ENCODE data around the gene CCDC157. TPM values are rescaled to one million over a fixed set of nuclear protein-coding genes. Genes with fewer than 3 reads are reported as not detected.

CCDC157 gene
- total and polyA plus RNA-seq, 8 donors, result 1.1 to 8.2 (median 1.4) TPM

DNA sequence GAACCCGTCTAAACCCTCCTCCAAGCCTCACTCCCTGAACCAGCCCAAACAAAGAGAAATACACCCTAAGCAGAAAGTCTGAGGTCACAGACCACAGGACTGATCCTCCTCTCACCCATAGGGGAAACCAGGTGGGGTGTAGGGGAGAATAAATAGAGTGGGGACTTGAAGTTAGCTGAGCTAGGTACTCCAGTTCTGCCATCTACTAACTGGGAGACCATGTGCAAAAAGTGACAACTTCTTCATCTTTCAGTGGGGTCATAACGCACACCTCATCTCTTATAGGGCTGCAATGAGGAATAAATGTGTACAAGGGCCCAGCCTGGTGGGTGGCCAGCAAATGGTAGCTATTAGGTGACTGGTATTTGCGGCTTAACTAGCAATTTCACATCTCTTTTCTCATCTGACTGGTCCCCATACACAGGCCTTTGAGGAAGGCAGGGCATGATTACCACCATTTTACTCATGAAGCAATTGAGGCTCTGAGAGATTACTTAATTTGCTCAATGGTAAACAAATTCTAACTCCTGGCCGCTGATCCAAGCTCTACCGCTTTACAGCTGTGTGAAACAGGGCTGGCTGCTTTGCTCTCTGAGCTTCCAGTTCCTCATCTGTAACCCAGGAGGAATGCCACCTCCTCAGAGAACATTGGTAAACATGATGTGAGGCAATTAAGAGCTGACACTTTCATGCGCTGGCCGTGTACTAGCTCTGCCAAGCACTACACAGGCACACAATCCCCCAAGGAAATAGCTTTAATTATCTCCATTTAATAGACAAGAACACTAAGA, 46.7 kb upstream of the CCDC157 start:
- TF ChIP-seq, protein P1, sequence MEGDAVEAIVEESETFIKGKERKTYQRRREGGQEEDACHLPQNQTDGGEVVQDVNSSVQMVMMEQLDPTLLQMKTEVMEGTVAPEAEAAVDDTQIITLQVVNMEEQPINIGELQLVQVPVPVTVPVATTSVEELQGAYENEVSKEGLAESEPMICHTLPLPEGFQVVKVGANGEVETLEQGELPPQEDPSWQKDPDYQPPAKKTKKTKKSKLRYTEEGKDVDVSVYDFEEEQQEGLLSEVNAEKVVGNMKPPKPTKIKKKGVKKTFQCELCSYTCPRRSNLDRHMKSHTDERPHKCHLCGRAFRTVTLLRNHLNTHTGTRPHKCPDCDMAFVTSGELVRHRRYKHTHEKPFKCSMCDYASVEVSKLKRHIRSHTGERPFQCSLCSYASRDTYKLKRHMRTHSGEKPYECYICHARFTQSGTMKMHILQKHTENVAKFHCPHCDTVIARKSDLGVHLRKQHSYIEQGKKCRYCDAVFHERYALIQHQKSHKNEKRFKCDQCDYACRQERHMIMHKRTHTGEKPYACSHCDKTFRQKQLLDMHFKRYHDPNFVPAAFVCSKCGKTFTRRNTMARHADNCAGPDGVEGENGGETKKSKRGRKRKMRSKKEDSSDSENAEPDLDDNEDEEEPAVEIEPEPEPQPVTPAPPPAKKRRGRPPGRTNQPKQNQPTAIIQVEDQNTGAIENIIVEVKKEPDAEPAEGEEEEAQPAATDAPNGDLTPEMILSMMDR (IDR thresholded peaks at IDR 0.05), result no peak
- Histone ChIP-seq H3K27me3 (no peaks in the 10 kb centered on the region), H3K9me3 (no peaks in the 10 kb centered on the region), H3K4me3 (no peak overlapping the region), H3K4me1 (peaks cover 33 to 61% (median 50%) of the 10 kb centered on the region in 3 donors), H3K36me3 (no peaks in the 10 kb centered on the region), H3K27ac (peak overlapping the region; percentile 74 to 91 (median 82))
- ATAC-seq (peak; percentile 76 to 81 (median 78)), DNase-seq (peak in 3 of 6 donors; percentile 59 to 66 (median 60)), FAIRE-seq (peak; percentile 23)
- 40 to 44% methylated on average over 7 of the region's 7 CpGs for WGBS, 2 donors
- intact Hi-C loops (cut with DNase I), result no loop called here

DNA sequence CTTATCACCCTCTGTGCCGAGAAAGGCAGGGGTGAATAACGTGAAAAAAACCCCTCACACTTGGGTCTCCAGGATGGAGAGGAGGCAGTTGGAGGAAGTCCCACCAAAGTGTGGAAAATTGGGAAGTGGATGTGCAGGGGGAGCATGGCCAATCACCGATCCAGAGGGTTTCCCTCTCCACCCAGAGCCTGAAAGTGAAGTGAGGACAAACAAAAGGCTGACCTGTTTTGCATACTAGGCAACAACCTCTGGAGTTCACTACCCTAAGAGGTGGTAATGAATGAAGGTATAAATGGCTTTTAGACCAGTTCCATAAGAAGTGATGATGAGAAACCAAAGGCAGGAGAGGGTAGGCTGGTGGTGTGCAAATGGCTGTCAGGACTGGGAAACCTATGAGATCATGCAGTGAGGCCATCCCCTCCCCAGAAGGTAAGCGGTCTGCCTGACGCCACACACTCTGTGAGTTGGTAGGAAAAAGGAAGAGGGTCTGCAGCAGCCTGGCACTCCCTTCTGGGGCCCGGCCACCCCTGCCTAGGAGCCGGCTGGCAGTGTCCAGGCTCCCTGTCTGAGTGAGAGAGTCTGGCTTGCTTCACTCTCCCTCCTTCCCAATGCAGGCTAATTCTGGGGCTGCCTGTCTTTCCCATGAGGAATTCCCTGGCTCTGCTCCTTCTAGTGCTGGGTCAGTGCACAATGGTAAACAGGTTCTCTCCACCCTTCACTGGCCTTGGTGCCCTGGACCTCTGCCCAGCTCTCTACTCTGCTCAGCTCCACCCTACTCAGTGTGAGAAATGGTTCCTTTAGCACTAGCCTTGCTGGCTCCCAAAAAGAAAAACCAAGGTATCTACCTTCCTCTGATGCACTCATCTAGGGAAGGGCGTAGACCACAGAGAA, 45.7 kb upstream of the CCDC157 start:
- intact Hi-C loops (cut with DNase I), result no loop called here
- DNase-seq (peak; percentile 75 to 92 (median 86)), FAIRE-seq (no peak), ATAC-seq (peak; percentile 86 to 91 (median 90))
- Histone ChIP-seq H3K27ac (peak overlapping the region; percentile 74 to 91 (median 82)), H3K27me3 (no peaks in the 10 kb centered on the region), H3K4me3 (no peak overlapping the region), H3K9me3 (no peaks in the 10 kb centered on the region), H3K4me1 (peaks cover 31 to 51% (median 42%) of the 10 kb centered on the region in 3 donors), H3K36me3 (no peaks in the 10 kb centered on the region)
- TF ChIP-seq, protein P1 (IDR thresholded peaks at IDR 0.05), result no peak
- 18 to 29% methylated on average over 7 to 8 of the region's 8 CpGs for WGBS, 2 donors

DNA sequence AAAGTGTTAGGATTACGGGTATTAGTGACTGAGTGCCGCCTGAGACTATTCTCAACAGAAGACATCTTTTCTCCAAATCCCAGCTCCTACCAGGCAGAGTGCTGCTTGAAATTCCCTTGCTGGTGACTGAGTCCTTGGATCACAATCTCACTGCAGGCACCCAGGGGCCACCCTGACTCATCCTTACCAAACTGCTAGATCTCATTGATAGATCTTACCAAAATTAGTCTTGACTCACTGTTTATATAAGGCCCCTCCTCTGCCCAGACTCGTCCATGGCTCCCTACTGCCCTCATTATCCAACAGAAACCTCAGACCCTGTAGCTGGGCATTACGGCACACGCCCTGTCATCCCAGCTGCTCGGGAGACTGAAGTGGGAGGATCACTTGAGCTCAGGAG, 44.8 kb upstream of the CCDC157 start:
- Histone ChIP-seq H3K36me3 (no peaks in the 10 kb centered on the region), H3K27ac (peak overlapping the region in 2 of 4 donors; percentile 77 to 91), H3K4me1 (peaks cover 31 to 42% (median 36%) of the 10 kb centered on the region in 3 donors), H3K9me3 (no peaks in the 10 kb centered on the region), H3K4me3 (no peak overlapping the region), H3K27me3 (no peaks in the 10 kb centered on the region)
- intact Hi-C loops (cut with DNase I), result no loop called here
- DNase-seq (no peak), FAIRE-seq (no peak), ATAC-seq (no peak)
- TF ChIP-seq, protein P1 (IDR thresholded peaks at IDR 0.05), result no peak
- WGBS, 2 donors, result 91 to 94% methylated on average over 6 of the region's 6 CpGs

DNA sequence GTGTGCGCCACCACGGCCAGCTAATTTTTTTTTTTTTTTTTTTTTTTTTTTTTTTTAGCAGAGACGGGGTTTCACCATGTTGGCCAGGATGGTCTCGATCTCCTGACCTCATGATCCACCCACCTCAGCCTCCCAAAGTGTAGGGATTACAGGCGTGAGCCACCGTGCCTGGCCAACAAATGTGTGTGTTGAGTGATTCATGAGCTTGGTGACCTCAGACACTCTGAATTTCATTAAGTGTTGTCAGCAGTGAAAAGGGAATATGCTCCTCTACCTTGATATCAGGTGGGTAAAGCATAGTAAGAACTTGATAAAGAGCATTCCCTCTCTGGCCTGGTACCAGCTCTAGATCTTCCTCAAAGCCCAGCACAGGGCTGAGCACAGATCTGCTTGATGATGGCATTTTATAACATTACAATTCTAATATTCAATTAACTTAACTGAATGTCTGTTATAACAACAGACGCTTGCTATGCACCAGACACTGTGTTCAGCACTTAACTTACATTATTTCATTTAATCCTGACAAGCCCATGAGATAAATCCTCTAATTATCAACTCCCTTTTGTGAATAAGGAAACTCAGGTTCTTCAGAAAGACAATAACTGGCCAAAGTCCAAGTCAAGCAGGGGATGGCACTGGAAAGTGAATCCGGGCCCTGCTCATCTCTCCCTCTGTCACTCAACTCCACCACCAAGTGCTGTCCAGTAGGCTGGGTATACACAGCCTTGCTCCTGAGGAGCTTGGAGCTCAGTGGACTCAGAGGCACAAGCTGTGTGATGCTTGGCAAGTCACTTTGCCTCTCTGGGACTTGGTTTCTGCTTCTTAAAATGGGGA, 43.1 kb upstream of the CCDC157 start:
- no peak for DNase-seq
- TF ChIP-seq, protein P1 (IDR thresholded peaks at IDR 0.05), result no peak
- H3K27me3 ChIP-seq, result no peaks in the 10 kb centered on the region
- 78 to 84% methylated on average over 6 to 7 of the region's 8 CpGs for WGBS, 2 donors
- H3K4me3 ChIP-seq, result no peak overlapping the region
- no peak for ATAC-seq
- intact Hi-C loops (cut with DNase I), result no loop called here
- FAIRE-seq, result no peak
- no peaks in the 10 kb centered on the region for H3K9me3 ChIP-seq
- peak overlapping the region in 1 of 4 donors; percentile 6 for H3K27ac ChIP-seq
- no peaks in the 10 kb centered on the region for H3K36me3 ChIP-seq
- H3K4me1 ChIP-seq, result peaks cover 27 to 35% (median 28%) of the 10 kb centered on the region in 3 donors

Data from pancreas (tissue), 10 donors.